ENCODE measurements around the gene MUSK.
"Not testable (repeated sequence)": the region's sequence is repeated elsewhere in the genome, so short reads cannot be mapped to it uniquely, and the experiment has no call there.

The MUSK gene

DNA sequence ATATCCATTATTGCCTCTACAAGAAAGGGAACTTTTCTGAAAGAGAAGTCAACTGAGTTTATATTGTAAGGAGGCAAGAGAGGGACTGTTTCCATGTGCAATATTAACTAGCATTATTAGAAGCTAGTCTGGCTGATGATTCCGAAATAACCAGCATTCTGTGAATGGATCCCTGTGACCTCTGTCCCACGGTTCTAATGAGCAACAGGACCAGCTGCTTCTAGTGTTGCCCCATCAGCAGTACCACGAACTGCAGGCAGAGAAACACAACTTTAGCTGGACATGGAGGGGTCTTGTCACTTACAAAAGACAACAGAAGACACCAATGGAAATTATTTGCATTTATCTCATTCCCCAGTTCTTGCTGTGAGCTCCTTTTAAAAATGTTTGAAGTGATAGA lies 95.4 kb downstream of the MUSK start:
- DNase-seq, result no peak

DNA sequence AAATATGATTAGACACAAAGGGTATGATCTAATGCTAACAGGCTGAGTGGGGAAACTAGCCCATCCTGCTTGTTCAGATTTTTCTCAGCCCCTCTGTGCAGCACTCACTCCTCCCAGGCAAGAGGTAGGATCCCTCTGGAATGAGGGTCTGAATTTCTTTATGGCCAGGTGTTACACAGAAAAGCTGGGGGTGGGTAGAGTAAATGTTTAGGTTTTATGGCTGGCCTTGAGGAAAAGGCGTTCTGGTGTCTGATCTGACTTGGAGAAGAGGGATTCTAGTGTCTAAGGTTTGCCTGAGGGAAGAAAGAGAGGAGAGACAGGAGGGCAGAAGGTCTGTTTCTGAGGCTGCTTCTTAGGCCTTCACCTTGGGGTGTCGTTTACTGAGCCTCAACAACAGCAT lies 97.3 kb downstream of the MUSK start:
- DNase-seq, result no peak

GRCh38 chr9:110767559-110768063 lies 99.0 kb downstream of the MUSK start:
- no peak for DNase-seq

DNA sequence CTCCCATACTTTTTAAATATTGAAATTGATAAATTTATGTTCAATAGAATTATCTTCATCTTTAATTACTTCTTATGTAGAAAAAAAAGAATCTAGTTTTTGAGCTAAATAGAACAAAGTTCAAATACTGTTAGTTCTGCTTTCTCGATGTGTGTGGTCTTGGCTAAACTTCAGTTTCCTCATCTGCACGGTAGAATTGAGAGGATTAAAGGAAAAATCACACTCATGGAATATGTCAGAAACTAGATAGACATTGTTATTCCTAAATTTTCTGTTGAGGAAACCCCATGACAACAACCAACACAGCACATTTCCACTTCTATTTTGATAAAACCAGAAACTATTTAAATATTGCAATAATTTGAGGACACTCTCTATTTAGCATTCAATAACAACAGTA lies 100.3 kb downstream of the MUSK start:
- no peak for DNase-seq

- no peak for DNase-seq
These were observed 101.1 kb downstream of the MUSK start for GRCh38 chr9:110769667-110770066.

- DNase-seq, result no peak
These were observed 107.1 kb downstream of the MUSK start for GRCh38 chr9:110775724-110776123.

DNA sequence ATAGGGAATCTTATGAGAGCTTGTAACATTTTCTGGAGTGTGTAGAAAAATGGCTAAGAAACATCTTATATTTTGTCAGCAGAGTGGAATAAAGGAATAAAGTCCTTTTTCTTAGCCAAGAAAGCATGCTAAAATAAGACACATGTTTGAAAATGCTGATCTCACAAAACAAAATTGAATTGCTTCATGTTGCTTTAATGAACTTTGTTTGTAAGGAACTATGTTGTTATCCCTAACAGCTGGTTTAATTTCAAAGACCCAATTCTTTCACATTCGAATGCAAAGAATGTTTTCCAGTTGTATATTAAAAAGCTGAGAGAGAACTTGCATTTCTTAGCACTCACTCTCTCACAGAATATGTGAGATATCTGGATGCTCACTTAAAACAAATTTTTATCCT lies 107.6 kb downstream of the MUSK start:
- DNase-seq, result no peak

DNA sequence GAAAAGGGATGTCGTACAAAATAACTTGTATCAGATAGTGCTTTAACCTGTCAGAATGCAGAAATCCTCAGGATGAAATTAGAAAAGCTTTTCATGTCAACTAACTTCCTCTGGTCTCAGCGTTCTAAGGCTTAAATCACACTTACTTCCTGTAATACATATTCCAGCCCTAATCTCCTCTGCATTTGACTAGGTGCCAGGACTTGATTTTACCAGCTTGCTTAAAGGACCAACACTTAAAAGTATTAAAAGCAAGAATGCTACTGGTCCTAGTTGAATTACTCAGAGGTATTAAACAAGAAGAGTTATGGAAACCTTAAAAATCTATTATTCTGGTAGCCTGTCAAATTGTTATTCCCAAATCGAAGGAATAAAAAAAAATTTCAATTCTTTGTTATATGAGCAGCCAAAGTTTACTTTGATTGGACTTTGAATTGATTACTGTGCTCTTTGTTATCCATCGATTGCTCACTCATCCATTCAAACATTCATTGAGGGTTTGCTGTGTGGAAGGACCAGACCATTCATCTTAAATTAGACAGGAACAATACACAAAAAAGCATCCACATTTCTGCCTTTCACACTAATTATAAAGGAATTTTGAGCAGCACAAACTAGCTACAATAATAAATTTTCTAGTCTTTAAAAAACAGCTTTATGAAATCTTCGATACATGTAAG lies 108.7 kb downstream of the MUSK start:
- DNase-seq, result peak in 1 of 2 experiments; percentile 15

DNA sequence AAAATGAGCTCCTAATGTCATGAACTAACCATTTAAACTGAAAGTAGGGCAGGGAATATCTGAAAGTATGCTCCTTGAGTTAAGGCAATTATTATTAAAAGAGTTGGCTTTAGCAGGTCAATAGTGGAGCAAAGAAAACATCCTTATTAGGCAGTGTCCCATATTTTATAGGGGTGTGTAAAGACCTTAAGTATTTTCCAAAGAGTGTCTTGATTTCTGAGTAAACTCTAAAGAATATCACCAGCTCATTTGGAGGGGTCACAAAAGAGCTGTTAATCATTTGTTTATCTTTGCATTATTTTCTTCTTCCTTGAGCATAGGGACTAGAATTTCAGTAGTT lies 109.3 kb downstream of the MUSK start:
- DNase-seq, result no peak

- DNase-seq, result no peak
These were observed 114.1 kb downstream of the MUSK start for GRCh38 chr9:110782701-110783100.

DNA sequence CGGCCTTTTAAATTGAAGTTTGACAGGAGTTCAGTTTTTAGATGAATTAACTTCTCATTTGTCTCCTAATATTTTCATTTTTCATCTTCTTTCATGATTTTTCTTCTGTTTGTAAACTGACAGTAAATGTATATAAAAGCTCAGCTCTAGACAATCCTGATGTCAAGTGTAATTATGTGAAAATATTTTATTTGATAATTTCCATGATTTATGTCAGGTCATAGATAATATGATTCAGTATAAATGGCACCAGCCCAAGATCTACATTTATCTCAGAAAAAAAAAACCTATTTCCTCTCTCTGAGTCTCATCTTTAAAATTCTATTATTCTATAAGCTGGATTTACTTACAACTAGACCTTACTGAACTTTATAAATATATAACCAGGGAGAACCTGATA lies 115.7 kb downstream of the MUSK start:
- DNase-seq, result no peak

DNA sequence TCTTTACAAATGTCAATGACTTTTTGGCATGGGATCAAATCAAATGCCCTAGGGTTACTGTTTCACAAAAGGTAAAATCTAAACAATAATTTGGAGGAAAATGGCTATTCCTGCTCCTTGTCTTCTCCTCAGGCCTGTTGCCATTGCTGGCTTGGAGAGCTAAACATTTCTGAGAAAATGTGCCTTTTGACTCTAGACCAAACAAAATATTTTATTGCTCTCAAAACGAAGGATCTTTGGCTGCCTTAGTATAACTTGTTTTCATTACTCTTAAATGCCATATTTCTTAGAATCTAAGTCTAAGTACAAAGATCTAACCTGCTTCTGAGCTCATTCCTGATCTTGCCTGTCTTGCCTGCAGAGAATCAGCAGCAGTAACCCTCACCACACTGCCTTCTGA lies 116.6 kb downstream of the MUSK start:
- no peak for DNase-seq

GRCh38 chr9:110788396-110788795 lies 119.8 kb downstream of the MUSK start:
- DNase-seq, result not testable (repeated sequence)

GRCh38 chr9:110788871-110789270 lies 120.3 kb downstream of the MUSK start:
- DNase-seq, result no peak

GRCh38 chr9:110797611-110798010 lies 129.0 kb downstream of the MUSK start:
- DNase-seq, result no peak

- DNase-seq, result no peak
These were observed 130.8 kb downstream of the MUSK start for GRCh38 chr9:110799396-110799795.

- no peak for DNase-seq
These were observed 132.8 kb downstream of the MUSK start for GRCh38 chr9:110801426-110801825.

DNA sequence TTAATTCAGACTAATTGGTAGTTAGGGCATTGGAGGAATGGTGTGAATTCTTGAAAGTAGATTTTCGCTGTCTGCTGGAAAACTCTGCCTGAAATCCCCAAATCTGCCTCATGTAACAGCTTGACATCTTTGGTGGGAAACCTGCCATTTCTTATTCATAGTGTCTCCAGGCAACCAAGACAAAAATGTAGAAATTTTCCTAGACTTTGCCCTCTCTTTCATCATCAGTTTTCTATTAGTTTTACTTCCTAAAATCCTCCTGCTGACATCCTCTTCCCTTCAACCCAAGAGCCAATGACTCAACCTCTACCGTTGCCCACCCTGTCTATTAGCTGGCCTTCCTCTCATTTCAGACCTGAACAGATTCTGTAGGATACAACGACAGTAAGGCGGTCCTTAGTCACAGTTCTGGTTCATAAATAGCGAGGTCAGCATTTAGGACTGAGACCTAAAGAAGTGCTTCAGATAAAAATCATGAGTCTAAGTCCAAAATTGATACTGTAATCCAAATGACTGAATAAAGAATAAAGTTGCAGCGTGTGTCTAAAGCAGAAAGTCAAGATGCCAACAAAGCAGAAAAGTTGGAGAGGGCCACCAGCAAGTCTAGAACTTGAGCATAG lies 133.9 kb downstream of the MUSK start:
- no peak for DNase-seq

DNA sequence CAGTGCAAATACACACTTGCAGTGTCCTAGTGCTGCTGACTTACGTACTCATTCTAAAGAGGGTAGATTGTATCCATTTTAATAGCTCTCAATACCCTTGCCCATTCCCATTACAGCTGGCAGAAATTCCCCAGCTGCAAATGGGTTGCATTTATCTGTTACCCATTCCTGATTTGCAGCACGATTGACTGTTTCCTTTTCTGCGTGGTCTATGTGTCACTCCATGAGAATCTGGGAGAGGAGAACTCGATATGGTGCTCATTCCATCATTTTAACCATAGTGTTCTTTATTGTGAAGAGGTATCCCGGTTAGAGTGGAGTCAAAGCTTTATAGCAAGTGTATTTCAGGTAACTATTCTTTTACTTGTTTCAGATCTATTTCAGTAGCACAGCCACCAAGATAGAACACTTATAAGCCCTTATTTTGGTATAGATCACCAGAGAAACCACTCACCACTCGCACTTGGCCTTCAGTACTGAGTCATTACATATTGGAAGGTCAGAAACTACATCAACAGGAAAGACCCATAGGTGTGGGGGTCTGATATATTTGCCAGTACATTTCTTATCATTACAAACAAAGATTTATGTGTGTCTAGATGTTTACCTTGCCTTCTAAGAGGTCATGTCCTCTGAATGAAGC lies 139.5 kb downstream of the MUSK start:
- DNase-seq, result no peak

DNA sequence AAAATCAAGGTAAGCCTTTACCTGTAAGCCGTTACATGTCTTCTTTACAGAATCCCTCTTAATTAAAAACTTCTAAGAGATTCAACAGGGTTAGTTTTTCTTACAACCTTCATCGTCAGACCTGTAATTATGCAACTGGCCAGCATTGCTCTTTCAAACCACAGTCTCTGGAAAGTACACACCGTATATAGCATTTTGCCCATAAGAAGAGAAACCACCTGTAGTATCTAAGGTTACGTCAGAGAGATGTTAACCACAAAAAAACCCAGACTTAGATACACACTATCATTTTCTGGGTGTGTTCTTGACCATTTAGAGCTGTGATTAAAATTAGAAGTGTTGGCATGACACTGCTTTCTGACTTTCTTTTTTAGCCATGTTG lies 140.0 kb downstream of the MUSK start:
- no peak for DNase-seq

- no peak for DNase-seq
These were observed 140.5 kb downstream of the MUSK start for GRCh38 chr9:110809038-110809595.

DNA sequence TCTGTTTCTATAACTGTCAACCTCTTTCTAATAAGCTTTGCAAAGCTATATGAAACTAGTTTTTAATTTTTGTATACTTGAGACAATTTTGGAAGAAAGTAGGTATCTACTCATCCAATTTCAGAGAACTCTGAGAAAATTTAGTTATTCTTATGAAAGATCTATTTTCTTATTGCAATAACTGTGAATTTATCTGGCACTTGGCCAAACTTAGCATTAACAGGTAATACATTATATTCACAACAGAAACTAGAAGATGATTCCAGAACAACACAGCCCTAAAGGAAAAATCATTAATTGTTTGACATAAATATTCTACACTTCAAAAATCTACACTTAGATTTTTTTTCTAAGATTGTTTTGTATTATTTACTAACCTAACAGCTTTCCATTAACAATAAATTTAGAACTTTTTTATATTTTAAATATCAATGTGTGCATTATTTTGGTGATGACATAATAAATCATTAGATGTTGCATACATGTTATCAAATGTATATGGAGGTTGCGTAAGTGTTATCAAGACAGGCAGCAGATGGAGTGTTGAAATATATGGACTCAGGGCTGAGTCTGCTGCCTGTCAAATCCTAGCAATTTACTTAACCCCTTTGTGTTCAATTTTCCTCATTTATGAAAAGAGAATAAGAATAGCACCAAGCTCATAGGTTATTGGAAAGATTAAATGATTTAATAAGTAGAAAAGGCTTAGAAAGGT lies 141.8 kb downstream of the MUSK start:
- no peak for DNase-seq

GRCh38 chr9:110812886-110813285 lies 144.3 kb downstream of the MUSK start:
- DNase-seq, result no peak
